Uterus (tissue), 2 donors: ENCODE data around the gene CISH.

Experiments
- CTCF ChIP-seq, 4 experiments: fragments of 200-600 bp in 2 of 4; fragments of 450-650 bp in 2 of 4; sonication (generic) in 2 of 4; IDR thresholded peaks; one replicate each; pipeline ENCODE4 v1.5.1; 2016 to 2019; ENCODE audit warnings: antibody characterized with exemption in 4 of 4, mild to moderate bottlenecking in 2 of 4, moderate library complexity in 1 of 4
- POLR2A ChIP-seq, 2 donors: fragments of 450-650 bp; IDR thresholded peaks; one replicate each; pipeline ENCODE4 v1.6.1; 2016; ENCODE audit warnings: antibody characterized with exemption in 2 of 2, mild to moderate bottlenecking in 1 of 2, moderate library complexity in 1 of 2

GRCh38 chr3:50657816-50658215, 46.2 kb upstream of the CISH start:
- no peak for TF ChIP-seq CTCF (IDR thresholded peaks at IDR 0.05)
- TF ChIP-seq POLR2A (IDR thresholded peaks at IDR 0.05): no peak
